ENCODE data around the gene SFRP5.

DNA sequence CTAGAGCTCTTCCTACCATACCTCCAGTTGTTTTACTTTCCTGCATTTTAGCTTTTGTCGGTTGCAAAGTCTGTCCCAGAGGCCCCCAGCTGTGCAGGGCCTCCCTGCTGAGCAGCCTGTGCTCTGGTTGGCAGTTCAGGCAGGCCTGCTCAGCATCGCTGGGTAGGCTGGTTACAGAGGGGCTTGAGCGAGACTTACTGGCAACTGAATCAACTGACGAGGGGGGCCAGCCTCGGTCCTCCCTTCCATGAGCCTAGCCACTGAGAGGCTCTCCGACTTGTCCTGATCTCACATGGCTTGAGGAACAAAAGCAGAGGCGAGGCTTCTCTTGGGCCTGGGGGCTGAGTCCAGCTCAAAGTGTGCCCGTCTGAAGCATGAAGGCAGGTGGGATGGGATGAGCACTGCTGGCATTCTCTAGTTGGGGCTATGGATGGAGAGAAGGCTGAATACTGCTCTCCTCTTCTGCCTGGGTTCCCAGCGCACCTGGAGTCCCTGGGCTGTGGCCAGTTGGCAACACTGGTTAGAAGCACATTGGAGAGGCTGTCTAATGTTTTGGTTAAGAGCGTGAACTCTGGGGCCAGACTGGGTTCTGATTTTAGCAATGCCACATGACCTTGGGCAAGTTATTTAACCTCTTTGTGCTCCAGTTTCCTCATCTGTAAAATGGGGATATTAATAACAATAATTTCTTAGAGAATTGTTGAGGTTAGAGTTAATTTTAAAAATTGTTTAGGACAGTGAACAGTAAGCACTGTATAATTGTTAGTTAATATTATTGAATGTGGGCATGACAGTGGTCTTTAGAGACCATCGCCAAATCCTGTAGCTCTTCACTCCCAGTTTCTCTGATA is 6.9 kb upstream of the SFRP5 start:
- TF ChIP-seq CTCF (IDR thresholded peaks at IDR 0.05; ENCODE audit: low read depth, low read length, missing input control) = no peak
- no peak for TF ChIP-seq RXRA (IDR thresholded peaks at IDR 0.05)
- no peak for TF ChIP-seq YY1 (IDR thresholded peaks at IDR 0.05)
- TF ChIP-seq TAF1 (conservative IDR thresholded peaks at IDR 0.05) = no peak
- no peak for TF ChIP-seq JUND (IDR thresholded peaks at IDR 0.05)
- TF ChIP-seq HNF4G (IDR thresholded peaks at IDR 0.05) = no peak
